ENCODE measurements around the gene HDLBP.
"Not testable (repeated sequence)": the region's sequence is repeated elsewhere in the genome, so short reads cannot be mapped to it uniquely, and the experiment has no call there.

DNA sequence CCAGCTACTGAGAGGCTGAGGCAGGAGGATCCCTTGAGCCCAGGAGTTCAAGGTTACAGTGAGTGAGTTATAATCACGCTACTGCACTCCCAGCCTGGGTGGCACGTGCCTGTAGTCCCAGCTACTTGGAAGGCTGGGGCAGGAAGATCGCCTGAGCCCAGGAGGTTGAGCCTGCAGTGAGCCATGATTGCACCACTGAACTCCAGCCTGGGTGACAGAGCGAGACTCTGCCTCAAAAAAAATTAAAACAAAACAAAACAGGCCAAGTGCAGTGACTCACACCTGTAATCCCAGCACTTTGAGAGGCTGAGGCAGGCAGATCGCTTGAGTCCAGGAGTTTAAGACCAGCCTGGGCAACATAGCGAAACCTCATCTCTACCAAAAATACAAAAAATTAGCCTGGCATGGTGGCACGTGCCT lies 22.1 kb downstream of the HDLBP start:
- not testable (repeated sequence) for TF ChIP-seq POLR2A (IDR thresholded peaks at IDR 0.05)
- TF ChIP-seq, protein P1, sequence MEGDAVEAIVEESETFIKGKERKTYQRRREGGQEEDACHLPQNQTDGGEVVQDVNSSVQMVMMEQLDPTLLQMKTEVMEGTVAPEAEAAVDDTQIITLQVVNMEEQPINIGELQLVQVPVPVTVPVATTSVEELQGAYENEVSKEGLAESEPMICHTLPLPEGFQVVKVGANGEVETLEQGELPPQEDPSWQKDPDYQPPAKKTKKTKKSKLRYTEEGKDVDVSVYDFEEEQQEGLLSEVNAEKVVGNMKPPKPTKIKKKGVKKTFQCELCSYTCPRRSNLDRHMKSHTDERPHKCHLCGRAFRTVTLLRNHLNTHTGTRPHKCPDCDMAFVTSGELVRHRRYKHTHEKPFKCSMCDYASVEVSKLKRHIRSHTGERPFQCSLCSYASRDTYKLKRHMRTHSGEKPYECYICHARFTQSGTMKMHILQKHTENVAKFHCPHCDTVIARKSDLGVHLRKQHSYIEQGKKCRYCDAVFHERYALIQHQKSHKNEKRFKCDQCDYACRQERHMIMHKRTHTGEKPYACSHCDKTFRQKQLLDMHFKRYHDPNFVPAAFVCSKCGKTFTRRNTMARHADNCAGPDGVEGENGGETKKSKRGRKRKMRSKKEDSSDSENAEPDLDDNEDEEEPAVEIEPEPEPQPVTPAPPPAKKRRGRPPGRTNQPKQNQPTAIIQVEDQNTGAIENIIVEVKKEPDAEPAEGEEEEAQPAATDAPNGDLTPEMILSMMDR (IDR thresholded peaks at IDR 0.05), result not testable (repeated sequence)

Measured in tibial nerve (tissue), 3 donors.